IPS DF 19.7 (cell line): Measurements from ENCODE around the gene CGREF1.
"Not testable (repeated sequence)": the region's sequence is repeated elsewhere in the genome, so short reads cannot be mapped to it uniquely, and the experiment has no call there.

Source experiments
- DNase-seq: peaks from one replicate; pipeline ENCODE4 v3.0.0-alpha.2; 2013; ENCODE audit warnings: low read depth, low spot score

Gene CGREF1

GRCh38 chr2:27111392-27112078 is 7.4 kb downstream of the CGREF1 start:
- not testable (repeated sequence) for DNase-seq

DNA sequence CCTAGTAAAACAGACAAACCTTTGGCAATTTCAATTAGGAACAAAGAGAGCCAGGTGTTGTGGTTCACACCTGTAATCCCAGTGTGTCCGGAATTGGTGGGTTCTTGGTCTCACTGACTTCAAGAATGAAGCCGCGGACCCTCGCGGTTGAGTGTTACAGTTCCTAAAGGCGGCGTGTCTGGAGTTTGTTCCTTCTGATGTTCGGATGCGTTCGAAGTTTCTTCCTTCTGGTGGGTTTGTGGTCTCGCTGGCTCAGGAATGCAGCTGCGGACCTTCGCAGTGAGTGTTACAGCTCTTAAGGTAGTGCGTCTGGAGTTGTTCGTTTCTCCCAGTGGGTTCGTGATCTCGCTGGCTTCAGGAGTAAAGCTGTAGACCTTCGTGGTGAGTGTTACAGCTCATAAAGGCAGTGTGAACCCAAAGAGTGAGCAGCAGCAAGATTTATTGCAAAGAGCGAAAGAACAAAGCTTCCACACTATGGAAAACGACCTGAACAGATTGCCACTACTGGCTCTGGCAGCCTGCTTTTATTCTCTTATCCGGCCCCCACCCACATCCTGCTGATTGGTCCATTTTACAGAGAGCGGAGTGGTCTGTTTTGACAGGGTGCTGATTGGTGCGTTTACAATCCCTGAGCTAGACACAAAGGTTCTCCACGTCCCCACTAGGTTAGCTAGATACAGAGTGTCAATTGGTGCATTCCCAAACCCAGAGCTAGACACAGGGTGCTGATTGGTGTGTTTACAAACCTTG is 8.2 kb downstream of the CGREF1 start:
- DNase-seq = not testable (repeated sequence)

- DNase-seq = no peak
Observed at GRCh38 chr2:27109083-27109482, 9.8 kb downstream of the CGREF1 start.

- no peak for DNase-seq
Observed at GRCh38 chr2:27108221-27108620, 10.7 kb downstream of the CGREF1 start.

- DNase-seq = no peak
Observed at GRCh38 chr2:27105981-27106380, 12.9 kb downstream of the CGREF1 start.

DNA sequence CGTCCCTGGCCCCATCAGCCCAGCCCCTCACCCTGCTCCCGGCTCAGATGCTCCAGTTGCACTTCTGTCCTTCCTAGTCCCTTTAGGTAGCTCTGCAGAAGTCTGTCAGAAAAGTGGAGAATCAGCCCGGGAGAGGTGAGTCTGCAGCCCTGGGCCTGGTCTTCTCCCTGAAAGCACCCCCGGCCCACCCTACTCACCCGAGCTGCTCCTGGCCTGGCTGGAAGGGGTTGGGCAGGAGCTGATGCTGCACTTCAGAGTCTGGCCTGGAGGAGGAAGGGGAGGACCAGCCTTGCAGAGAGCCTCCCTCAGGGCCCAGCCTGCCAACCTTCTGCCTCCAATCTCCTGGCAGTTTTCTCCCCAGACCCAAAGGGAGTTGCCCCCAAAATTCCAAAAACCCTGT is 16.6 kb downstream of the CGREF1 start:
- no peak for DNase-seq

- no peak for DNase-seq
Observed at GRCh38 chr2:27100036-27100435, 18.9 kb downstream of the CGREF1 start.

GRCh38 chr2:27099334-27099955 is 19.5 kb downstream of the CGREF1 start:
- no peak for DNase-seq

DNA sequence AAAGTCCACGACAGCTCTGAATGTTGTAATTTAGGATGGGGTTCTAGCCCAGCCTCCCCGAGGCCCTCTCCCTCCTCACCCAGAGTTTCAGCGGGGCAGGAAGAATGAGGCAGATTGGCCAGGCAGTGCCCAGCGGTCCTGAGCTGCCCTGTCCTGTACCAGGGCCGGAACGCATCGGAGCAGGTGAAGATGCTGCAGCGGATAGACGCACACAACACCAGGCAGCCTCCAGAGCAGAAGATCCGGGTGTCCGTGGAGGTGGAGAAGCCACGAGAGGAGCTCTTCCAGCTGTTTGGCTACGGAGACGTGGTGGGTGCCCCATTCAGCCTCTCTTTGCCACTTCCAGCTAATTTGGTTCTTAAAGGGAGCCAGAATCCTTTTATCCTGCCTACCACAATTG is 21.6 kb downstream of the CGREF1 start:
- DNase-seq = no peak

- no peak for DNase-seq
Observed at GRCh38 chr2:27096748-27097297, 22.1 kb downstream of the CGREF1 start.

DNA sequence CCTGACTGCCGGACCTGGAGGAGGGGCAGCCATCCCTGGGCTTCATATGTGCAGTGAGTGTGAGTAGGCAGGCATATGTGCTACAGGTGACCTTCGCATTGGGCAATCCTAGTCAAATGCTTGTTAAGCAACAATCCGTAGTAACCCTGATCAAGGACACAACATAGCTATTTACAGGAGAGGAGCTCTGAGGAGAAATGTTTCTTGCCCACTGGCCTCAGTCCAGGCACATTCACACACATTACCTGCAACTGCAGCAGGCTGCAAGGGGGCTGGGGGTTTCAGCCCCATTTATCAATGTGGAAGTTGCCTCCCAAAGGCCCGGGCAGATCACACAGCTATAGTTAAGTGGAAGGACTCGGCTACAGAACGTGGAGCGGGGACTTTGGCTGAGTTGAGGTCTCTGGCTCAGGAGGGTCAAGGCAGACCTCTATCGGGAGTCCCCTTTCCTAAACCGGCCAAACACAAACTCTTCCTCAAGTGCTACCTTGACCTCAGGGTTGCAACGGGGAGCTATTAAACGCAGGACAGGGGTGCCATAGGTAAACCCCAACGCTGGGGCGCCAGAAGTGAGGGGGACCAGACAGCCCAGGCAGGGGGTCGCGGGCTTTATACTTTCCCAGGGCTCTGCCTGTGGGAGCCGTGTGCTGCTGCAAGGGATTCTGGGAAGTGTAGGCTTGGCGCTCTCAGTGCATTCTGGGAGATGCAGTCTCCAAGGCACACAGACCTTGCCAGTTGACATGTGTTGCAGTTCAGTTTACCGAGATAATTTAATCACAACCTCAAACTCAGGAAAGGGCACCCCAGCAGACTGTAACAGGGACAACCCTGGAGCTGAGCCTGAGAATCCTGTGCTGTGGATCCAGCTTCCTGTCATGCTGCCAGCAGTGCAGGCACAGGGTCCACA is 22.9 kb downstream of the CGREF1 start:
- DNase-seq = no peak

- DNase-seq = no peak
Observed at GRCh38 chr2:27095427-27095744, 23.5 kb downstream of the CGREF1 start.

DNA sequence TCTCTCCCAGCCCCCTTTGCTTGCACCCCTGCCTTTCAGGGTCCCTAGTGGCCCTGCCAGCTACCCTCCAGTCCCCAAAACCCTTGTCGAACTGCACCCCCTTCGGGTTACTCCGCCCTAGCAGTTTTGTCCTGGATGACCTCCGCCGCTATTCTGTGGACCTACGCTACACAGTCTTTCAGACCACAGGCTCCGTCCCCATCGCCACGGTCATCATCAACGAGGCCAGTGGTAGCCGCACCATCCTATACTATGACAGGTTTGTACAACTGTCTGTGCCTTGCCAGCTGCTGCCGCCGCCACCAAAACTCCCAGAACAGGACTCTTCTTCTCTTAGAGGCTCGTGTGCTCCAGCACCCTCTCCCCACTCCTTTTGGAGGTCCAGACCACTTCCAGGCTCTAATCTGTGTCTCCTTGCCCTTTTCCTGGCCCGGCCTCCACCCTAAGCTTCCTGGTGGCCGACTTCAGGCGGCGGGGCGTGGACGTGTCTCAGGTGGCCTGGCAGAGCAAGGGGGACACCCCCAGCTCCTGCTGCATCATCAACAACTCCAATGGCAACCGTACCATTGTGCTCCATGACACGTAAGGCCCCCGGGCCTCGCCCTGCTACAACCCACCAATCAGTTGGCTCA is 24.5 kb downstream of the CGREF1 start:
- no peak for DNase-seq

- no peak for DNase-seq
Observed at GRCh38 chr2:27093430-27094352, 25.2 kb downstream of the CGREF1 start.

DNA sequence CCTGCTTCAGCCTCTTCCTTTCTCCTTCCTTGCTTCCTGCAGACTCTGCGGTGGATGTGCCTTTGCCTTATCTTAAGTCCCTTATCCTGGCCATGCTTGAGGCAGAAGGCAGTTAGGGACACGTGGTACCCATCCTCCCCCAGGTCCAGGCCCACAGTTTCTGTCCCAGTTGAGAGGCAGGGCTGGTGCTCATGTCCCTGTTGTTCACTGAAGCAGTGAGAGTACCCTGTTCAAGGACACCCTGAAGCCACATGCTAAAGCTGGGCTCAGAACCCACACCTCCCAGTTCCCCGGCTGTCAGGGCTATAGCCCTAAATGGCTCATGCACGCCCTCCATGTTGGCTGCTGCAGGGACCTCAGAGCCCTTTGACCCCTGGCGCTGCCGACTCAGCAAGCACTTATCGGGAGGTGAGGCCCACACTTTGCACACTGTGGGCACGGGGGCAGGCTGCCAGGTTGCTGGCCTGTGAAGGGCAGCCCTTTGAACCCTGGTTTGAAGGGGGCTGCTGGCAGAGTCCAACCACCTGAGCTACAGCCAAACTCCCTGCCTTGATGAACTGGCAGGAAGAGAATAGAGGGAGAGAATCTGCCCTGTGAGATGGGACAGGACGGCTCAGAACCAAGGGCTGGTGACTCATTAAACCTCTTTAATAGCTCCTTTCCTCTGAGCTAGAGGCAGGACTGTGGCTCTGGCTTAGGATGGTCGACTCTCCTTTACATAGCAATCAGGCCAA is 26.1 kb downstream of the CGREF1 start:
- no peak for DNase-seq

DNA sequence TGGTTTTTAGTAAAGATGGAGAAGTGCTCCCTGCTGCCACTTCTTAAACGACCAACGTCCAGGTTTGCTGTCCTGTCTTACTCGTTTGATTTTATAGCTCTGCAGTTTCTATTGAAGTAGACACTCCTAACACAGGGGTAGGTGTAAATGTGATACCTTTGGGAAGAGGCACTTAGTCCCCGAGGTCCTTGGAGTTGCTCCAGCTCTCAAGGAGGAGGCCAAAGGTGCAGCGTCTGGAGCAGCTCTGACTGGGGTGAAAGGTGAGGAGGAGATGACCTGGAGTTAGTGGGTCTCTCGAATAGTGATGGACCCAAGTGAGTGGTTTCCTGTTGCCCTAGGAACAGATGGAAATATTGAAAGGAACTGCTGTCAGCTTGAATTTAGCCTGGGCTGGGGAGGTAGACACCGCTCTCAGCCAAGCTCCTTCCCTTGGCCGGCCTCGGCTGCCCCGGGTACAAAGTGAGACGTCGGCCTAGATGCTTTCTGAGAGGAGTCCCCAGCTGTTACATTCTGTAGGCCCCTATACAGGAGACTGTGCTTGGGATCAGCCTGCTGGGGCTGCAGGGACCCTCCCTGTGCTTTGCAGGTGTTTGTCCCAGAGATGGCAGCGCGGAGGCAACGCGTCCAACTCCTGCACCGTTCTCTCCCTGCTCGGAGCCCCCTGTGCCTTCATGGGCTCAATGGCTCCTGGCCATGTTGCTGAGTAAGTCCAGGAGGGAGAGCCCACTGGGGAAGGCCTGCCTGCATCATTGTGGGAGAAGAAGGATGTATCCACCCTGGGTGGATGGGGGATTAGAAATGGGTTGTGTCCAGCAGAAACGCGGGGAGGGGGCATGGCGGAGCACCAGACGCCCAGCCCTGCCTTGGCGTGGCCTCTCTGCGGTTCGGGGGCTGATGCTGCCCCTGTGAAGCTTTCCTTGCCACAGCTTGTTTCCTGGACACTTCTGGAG is 26.9 kb downstream of the CGREF1 start:
- no peak for DNase-seq

- no peak for DNase-seq
Observed at GRCh38 chr2:27089111-27089954, 29.6 kb downstream of the CGREF1 start.
